Skeletal muscle cell (primary cell): ENCODE results near the gene CD109.
"Not testable (repeated sequence)": the region's sequence is repeated elsewhere in the genome, so short reads cannot be mapped to it uniquely, and the experiment has no call there.

Experiments
- DNase-seq: peaks from one replicate; pipeline ENCODE4 v3.0.0-alpha.2; 2010; ENCODE audit warnings: low read depth
- H3K4me3 ChIP-seq: 2 replicates; pipeline ENCODE4 v1.5.1; 2011; ENCODE audit warnings: low read depth, mild to moderate bottlenecking, control low read depth, low read length, moderate library complexity

The CD109 gene

DNA sequence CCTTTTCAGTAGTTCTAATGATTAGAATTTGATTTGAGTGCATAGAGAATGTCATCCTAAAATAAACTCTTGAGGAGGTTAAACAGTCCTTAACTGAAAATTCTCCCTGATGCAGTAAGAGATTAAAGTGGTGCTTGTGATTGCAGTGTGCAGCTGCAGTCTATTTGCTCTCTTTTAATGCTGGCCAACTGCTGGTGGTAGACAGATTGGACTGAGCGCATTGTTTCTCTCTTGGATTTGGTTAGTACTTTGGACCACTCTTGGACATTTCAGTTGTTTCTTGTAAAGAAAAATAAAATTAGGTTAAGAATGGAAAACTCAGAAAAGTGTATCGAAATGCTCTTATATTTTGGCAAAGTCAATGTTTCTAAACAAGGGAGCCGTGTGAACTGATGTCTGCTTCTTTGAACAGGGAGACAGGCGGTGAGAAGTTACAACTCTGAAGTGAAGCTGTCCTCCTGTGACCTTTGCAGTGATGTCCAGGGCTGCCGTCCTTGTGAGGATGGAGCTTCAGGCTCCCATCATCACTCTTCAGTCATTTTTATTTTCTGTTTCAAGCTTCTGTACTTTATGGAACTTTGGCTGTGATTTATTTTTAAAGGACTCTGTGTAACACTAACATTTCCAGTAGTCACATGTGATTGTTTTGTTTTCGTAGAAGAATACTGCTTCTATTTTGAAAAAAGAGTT is 127.2 kb downstream of the CD109 start:
- DNase-seq, result no peak
- H3K4me3 ChIP-seq, result no peak overlapping the region

DNA sequence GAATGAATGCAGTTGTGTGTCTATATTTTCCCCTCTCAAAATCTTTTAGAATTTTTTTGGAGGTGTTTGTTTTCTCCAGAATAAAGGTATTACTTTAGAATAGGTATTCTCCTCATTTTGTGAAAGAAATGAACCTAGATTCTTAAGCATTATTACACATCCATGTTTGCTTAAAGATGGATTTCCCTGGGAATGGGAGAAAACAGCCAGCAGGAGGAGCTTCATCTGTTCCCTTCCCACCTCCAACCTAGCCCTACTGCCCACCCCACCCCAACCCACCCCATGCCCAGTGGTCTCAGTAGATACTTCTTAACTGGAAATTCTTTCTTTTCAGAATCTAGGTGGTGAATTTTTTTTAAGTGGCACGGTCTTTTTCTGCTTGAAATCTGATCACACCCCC is 127.8 kb downstream of the CD109 start:
- no peak for DNase-seq
- no peak overlapping the region for H3K4me3 ChIP-seq

DNA sequence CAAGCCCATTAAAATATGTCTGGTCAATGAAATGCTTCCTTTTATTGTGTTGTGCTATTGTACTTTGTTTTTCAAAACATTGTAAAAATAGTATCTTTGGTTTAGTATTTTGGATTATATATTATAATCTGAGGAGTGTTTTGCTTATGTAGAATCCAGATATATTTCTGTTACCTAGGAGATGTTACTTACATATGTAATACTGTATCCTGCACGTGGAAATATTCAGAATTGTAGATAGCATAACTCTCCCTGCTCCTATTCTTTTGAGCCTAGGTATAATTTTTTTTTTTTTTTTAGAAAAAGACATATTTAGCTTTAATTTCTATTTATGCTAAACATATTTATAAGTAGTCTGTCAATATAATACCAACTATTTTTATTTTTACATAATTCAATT is 130.6 kb downstream of the CD109 start:
- no peak overlapping the region for H3K4me3 ChIP-seq
- DNase-seq, result no peak

DNA sequence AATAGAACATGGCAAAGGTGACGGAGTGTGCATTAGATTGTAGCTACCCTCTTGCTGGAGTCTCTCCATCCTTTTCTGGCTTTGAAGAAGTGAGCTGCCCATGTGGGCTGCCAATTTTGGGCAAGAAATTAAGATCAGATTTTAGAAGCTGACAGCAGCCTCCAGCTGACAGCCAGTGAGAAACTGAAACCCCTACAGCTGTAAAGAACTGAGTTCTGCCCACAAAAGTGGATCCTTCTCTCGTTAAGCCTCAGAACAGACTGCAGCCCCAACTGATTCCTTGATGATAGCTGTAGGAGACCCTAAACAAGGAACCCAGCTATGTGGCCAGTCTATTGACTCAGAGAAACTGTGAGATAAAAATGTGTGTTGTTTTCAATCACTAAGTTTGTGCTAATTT is 134.1 kb downstream of the CD109 start:
- no peak for DNase-seq
- no peak overlapping the region for H3K4me3 ChIP-seq

DNA sequence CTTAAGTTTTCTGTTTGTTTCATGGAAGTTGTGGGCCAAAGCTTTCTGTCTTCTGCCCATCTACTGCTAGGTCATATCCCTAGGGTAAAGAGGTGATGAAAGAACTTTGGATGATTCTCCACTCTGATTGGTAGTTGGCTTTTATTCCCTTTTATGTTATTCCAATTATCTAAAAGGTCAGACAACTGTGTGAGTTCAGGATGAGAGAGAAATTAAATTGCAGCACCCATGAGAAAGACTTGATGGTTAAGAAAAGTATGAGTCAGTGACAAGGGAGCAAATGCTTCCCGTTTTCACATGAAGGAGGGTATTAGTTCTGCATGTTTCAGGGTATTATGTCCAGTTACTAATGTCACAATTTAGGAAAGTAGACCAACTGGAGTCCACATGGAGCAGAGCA is 136.3 kb downstream of the CD109 start:
- H3K4me3 ChIP-seq, result no peak overlapping the region
- DNase-seq, result peak; percentile 89

DNA sequence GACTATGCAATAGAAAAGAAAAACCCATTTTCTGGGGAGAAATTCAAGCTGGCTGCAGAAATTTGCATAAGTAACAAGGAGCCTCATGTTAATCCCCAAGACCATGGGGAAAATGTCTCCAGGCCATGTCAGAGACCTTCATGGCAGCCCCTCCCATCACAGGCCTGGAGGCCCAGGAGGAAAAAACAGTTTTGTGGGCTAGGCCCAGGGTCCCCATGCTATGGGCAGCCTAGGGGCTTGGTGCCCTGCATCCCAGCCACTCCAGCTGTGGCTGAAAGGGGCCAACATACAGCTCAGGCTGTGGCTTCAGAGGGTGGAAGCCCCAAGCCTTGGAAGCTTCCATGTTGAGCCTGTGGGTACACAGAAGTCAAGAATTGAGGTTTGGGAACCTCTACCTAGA is 148.7 kb downstream of the CD109 start:
- H3K4me3 ChIP-seq, DNase-seq: not testable (repeated sequence)

DNA sequence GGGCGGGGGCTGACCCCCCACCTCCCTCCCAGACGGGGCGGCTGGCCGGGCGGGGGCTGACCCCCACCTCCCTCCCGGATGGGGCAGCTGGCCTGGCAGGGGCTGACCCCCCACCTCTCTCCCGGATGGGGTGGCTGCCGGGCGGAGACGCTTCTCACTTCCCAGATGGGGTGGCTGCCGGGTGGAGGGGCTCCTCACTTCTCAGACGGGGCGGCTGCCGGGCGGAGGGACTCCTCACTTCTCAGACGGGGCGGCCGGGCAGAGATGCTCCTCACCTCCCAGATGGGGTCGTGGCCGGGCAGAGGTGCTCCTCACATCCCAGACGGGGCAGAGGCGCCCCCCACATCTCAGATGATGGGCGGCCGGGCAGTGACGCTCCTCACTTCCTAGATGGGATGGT is 155.0 kb downstream of the CD109 start:
- DNase-seq, H3K4me3 ChIP-seq: not testable (repeated sequence)

DNA sequence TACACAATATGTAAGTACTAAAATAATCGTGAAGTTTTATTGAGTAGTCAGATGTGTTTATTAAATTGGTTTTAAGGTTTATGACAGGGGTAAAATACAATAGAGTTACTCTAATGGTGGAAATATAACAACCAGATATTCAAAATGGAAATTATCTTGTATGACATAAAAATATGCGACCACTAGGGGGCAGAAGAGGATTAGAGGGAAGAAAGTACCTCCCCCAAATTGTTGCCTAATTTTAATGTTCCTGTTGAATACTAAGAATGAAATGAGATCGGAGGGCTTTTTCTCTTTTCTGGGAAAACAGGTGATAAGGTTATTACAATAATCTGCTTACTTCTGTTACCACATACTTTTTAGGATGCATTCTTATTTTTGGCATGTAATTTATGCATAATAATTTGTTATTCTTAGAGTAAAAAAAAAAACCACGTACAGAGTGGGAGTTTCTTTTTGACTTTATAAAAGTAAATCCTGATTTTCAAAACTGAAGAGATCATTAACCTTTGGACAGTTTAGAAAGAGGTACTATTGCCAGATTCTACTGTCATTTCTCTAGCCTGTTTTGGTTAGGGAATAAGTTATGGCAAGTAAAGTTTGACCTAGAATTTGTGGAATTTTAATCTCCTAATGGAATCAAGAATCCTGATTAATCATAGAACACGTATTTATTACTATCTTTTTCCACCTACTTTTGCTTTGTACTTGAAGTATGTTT is 159.2 kb downstream of the CD109 start:
- no peak for DNase-seq
- no peak overlapping the region for H3K4me3 ChIP-seq

DNA sequence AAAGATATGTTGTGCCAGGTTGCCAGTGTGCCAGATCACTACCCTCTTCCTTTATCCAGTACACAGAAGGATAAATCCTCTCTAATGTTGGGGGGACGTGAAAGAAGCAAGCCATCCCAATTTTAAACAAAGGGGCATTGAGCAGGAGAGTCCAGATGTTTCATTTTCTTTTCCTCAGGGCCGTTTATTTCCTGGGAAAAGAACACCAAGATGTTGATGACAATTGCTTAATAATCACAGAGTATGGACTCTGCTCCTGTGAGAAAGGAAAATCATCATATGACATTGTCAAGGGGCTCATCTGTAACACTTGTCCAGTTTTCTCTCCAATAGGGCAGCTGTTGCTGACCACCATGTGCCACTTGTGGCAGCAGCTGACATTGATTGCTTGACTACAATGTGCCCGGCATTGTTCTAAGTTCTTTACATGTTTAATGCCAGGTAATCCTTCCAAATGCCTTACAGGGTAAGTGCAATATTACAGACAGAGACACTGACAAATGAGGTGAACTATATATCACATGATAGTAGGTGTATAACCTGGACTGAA is 161.4 kb downstream of the CD109 start:
- no peak overlapping the region for H3K4me3 ChIP-seq
- DNase-seq, result no peak

DNA sequence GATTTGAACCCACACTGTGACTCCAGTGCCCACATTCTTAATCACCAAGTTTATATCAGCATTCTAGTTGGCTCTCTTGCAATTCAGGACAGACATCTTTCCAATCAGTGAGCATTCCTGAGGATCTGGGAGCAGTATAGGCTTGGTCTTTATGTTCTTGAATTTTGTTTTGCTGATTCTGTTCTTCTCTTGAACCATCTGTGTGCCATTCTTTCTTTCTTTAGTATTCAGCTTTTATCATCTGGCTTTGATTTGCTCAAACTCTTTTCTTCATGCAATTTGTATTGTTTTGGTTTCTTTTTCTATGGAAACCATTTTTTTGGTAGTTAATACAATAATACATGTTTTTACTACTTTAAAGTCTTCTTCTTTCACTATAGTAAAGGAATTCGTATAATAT is 162.4 kb downstream of the CD109 start:
- DNase-seq, result no peak
- no peak overlapping the region for H3K4me3 ChIP-seq

DNA sequence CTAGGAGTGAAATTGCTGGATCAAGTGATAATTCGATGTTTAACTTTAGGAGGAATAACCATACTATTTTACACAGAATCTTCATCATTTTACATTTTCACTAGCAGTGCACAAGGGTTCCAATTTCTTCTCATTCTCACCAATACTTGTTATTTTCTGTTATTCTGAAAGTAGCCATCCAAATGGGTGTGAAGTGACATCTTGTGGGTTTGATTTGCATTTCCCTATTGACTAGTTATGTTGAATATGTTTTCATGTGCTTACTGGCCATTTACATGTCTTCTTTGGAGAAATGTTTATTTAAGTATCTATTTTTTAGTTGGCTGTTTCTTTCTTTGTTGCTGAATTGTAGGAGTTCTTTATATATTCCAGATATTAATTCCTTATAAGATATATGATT is 164.3 kb downstream of the CD109 start:
- DNase-seq, result no peak
- no peak overlapping the region for H3K4me3 ChIP-seq

DNA sequence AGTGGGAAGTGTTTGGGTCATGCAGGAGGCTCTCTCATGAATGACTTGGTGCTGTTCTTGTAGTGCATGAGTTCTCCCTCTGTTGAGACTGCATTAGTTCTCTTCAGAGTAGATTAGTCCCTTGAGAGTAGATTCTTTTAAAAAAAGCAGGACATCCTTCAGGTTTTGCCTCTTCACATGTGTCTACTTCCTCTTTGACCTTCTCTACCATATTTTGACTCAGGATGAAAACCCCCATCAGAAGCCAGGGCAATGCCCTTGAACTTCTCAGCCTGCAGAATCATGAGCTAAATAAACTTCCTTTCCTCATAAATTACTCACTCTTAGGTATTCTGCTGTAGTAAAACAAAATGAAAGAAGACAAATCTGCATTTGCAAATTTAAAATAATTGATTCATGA is 170.3 kb downstream of the CD109 start:
- H3K4me3 ChIP-seq, result no peak overlapping the region
- no peak for DNase-seq

DNA sequence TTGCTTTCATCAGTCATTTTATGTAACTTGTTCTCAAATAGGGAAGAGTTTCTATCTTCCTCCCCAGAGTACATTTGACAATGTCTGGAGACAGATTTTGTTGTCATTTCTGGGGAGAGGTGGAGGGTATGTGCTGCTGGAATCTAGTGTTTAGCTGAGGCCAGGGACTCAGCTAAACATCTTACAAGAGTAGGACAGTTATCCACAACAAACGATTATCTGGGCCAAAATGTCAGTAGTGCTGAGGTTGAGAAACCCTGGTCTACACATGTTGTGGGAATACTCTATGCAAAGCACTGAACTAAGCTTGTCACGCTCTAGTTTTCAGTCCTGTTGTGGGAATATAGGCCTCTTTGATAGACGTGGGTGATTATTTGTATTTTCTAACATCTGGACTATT is 171.4 kb downstream of the CD109 start:
- no peak overlapping the region for H3K4me3 ChIP-seq
- DNase-seq, result no peak

DNA sequence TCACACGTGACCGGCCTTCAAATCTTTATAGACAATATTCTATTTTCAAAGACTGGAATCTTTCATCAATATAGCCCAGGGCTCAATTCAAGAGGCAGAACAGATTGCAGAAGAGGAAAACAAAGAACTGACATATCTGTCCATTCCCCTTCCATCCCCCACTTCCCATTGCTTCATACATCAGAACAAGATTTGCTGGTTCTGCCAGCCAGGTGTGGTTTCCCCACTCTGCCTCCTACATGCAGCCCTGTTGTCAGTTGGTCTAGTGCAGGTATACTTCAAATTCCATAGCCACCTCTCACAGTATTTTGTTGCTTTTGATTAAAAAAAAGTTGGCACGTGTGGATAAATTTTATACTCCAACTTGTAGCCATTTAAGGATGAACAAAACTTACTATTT is 174.9 kb downstream of the CD109 start:
- DNase-seq, result no peak
- H3K4me3 ChIP-seq, result no peak overlapping the region

DNA sequence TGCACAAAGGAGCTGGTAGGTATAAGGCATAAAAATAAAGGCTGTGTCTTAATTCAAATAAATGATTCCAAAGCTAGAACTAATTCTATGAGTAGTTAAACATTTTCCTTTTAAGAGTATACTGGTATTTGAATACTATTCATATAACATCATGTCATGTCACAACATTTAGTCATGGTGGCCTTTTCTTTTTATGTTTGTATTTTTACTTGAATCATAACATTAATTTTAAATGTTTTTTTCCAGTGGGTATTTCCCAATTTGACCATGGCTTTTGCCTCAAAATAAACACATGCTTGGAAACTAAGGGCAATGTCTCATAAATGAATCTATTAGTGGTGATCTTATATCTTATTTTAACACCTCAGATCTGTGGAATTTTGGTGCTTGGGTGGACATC is 177.1 kb downstream of the CD109 start:
- H3K4me3 ChIP-seq, result no peak overlapping the region
- DNase-seq, result no peak
